Stimulated activated effector memory CD8-positive, alpha-beta T cell treated with anti-CD3 and anti-CD28 coated beads, Interleukin-12 subunit alpha, Interleukin-12 subunit beta, amount 100 ng/mL, for 72 hours (primary cell): ENCODE data around the gene SOX1.

Experiments used
- ATAC-seq: fragments of 150-1000 bp; cut with Tn5 transposase; 2 replicates; pipeline ENCODE4 v1.10.0; 2021
- DNase-seq, 2 donors: peaks; one replicate each; pipeline ENCODE4 v3.0.0; 2021 to 2022; ENCODE audit warnings: low spot score in 2 of 2
- H3K27ac Mint-ChIP-seq: one replicate; pipeline ENCODE4 v1.8.0; 2022; ENCODE audit warnings: mild to moderate bottlenecking, mixed read lengths
- H3K36me3 Mint-ChIP-seq: one replicate; pipeline ENCODE4 v1.8.0; 2022; ENCODE audit warnings: mild to moderate bottlenecking, mixed read lengths
- H3K4me1 Mint-ChIP-seq: one replicate; pipeline ENCODE4 v1.8.0; 2022; ENCODE audit warnings: mixed read lengths
- H3K4me3 Mint-ChIP-seq: one replicate; pipeline ENCODE4 v1.8.0; 2022; ENCODE audit warnings: mild to moderate bottlenecking, mixed read lengths
- H3K9me3 Mint-ChIP-seq: one replicate; pipeline ENCODE4 v1.8.0; 2022; ENCODE audit warnings: mixed read lengths

SOX1 gene

DNA sequence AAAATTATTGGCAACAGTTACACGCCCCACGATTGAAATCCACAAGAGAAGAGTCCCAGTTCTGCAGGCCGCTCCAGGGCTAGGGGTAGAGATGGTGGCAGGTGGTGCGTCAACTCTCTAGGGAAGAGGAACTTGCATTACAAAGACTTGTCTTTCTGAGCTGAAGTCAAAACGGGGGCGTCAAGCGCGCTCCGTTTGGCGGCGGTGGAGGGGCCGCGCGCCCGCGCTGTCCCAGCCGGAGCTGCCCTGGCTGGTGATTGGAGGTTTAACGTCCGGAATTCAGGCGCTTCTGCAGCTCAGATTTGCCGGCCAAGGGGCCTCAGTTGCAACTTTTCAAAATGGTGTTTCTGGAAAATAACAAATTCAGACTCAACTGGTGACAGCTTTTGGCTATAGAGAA, 38.9 kb downstream of the SOX1 start:
- Mint-ChIP-seq H3K36me3 (no peaks in the 10 kb centered on the region), H3K4me1 (no peaks in the 10 kb centered on the region), H3K9me3 (no peaks in the 10 kb centered on the region), H3K4me3 (no peak overlapping the region), H3K27ac (no peak overlapping the region)
- ATAC-seq (no peak), DNase-seq (no peak)

DNA sequence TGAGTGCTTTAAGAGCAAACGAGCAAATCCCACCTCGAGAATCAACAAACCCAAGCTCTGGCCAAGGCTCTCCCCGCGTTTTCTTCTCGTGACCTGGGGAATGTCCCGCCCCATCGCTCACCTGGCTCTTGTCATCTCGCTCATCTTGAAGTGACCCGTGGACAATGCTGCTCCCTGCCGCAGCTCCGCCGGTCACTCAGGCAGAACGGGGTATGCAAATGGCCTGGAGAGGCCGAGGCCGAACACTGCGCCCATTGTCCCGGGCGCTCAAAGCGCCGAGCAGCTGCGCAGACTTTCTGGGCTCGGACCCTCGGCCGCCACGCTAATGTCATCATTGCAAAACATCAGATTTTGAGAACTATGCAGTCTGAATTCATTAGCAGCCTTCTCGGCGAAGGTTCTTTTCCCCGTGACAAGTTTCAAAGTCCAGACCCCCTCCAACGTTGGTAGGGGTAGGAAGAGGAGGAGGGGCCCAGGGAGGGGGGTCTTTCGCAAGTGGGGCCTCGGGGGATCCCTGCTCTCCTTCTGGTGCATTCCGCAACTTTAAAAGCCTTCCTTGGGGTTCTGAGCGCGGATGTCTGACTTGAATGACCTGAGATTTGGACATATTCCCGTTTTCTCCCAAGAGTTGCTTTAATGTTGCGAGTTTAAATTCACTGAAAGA, 39.7 kb downstream of the SOX1 start:
- ATAC-seq: no peak
- DNase-seq: no peak
- Mint-ChIP-seq H3K9me3 (no peaks in the 10 kb centered on the region), H3K27ac (no peak overlapping the region), H3K36me3 (no peaks in the 10 kb centered on the region), H3K4me1 (no peaks in the 10 kb centered on the region), H3K4me3 (no peak overlapping the region)

DNA sequence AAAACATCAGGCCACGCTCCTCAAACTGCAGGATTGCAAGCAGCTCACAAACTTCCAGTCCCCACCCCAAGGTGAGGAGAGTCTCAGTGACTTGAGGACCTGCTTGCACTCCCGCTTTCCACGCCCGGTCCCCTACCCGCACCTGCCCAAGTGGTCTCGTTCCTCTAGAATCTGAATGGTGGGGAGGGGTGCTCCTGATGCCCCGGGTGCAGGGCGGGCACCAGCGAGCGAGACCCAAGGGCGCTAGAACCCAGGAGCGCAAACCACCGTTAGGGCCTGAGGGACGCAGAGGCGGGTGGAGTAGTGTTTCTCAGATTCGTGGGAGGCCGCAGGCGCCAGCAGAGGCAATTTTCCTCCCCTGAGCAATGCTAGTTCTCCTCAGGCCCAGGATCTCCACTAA, 40.3 kb downstream of the SOX1 start:
- Mint-ChIP-seq H3K4me3 (no peak overlapping the region), H3K9me3 (no peaks in the 10 kb centered on the region), H3K27ac (no peak overlapping the region), H3K36me3 (no peaks in the 10 kb centered on the region), H3K4me1 (no peaks in the 10 kb centered on the region)
- no peak for DNase-seq
- no peak for ATAC-seq

DNA sequence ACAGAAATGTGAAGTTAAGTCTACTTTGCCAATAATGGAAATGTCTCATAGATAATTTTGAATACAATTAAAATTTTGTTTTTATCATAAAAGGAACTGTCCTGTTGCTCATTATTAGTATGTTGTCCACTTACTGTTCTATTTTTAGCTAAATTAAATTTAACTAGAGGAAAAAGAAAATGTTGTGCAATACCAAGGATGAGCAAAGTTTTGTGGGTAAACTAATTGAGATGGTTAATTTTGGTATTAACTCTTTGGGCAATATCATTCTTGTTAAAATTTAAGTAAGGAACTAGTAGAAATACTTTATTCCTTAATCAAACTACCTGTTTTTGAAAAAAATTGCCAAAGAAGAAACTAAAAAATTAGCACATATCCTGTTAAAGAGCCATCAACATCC, 43.5 kb downstream of the SOX1 start:
- Mint-ChIP-seq H3K27ac (no peak overlapping the region), H3K36me3 (no peaks in the 10 kb centered on the region), H3K4me1 (no peaks in the 10 kb centered on the region), H3K9me3 (no peaks in the 10 kb centered on the region), H3K4me3 (no peak overlapping the region)
- DNase-seq: no peak
- ATAC-seq: no peak

DNA sequence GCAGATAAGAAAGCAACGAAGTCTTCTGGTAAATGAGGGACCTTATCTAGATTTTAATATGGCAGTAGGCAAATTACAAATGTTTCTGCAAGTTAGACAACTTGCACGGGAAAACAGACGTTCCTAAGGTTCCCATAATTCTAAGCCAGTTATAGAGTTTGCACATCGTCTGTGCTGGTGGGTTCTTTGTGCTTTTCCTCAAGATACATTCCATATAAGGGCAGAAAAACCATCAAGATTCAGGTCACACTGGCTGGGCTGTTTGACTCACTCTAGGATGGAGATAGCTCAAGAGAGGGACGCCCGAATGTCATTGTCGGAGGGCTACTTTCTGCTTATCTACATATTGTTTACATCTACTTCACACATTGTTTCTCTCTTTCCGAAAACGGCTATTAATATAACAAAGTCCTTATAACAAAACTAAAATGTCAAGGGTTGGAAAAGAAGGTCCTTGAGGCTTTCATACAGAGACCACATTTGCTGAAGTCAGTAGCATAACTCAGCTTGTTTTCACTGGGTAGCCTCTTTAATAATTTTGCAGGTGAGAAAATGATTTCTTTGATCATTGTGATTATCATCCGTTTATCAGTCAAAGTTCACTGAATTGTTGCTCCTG, 44.4 kb downstream of the SOX1 start:
- DNase-seq (no peak), ATAC-seq (no peak)
- H3K36me3 Mint-ChIP-seq: no peaks in the 10 kb centered on the region
- no peak overlapping the region for H3K27ac Mint-ChIP-seq
- no peaks in the 10 kb centered on the region for H3K9me3 Mint-ChIP-seq
- H3K4me1 Mint-ChIP-seq: no peaks in the 10 kb centered on the region
- H3K4me3 Mint-ChIP-seq: no peak overlapping the region

DNA sequence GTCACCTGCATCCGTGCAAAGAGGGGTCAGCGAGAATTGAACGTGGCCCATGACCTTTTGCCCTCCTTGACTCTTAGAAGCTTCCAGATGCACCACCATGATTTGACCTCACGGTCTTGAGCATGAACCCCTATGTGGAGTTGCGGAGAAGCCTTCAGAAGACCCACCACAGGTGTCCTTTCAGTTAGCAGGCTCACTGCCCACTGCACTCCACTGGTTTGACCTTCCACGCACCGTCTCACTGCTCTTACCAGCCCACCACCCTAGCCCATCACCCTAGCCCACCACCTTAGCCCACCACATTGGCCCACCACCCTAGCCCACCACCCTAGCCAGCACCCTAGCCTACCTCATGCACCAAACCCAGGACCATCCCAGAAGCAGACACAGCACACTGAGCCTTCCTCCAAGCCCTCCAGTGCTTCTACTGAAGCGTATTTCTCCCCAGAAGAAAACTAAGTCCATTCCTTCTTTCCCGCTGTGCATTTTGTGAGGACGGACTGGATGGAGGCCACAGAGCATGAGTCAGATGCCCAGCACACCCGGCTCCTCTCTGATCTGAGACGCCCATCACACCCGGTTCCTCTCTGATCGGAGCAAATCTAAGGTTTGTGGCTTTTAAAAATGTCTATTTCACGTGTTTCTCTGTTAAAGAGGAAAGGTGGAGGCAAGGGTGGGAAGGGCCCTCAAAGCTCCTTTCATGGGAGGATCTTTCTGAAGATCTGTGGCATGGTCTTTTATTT, 45.8 kb downstream of the SOX1 start:
- ATAC-seq (no peak), DNase-seq (no peak)
- no peaks in the 10 kb centered on the region for H3K9me3 Mint-ChIP-seq
- no peaks in the 10 kb centered on the region for H3K36me3 Mint-ChIP-seq
- H3K4me3 Mint-ChIP-seq: no peak overlapping the region
- H3K4me1 Mint-ChIP-seq: no peaks in the 10 kb centered on the region
- H3K27ac Mint-ChIP-seq: no peak overlapping the region

DNA sequence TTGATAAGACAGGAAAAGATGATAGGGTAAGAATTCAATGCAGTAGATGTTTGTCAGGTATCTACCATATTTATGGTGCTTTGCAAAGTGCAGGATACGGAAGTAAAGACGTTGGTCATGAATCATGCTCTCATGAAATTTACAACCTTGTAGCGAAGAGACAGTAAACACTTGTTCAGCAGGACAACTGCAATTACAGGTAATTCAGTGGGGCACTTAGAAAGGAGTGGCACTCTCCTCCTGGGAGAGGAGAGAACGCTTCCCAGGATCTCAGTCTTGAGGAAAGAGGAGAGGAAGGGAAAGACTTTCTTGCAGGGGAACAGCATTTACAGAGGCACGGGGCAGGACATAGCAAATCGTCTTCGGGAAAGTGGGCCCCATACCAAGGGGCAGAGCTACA, 46.4 kb downstream of the SOX1 start:
- no peak overlapping the region for H3K27ac Mint-ChIP-seq
- no peak for DNase-seq
- no peaks in the 10 kb centered on the region for H3K4me1 Mint-ChIP-seq
- no peak overlapping the region for H3K4me3 Mint-ChIP-seq
- no peaks in the 10 kb centered on the region for H3K9me3 Mint-ChIP-seq
- ATAC-seq: no peak
- no peaks in the 10 kb centered on the region for H3K36me3 Mint-ChIP-seq

DNA sequence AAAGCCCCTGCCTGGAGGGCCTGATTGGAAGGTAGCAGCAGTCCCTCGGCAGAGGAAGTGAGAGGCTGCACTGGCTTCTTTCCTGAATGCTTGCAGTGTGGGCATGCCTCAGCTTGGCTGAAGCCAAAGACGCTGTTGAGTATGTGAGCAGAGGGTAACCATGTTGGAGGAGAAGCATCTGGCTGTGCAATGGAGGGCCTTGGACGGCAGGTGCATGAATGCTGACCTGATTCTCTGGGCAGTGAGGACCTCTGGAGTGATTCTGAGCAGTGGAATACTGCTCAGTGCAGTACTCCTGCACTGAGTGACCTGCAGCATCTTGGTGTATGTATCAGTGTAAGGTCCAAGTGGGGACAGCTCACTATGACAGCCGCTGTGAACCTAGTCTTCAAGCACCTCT, 46.9 kb downstream of the SOX1 start:
- Mint-ChIP-seq H3K27ac (no peak overlapping the region), H3K4me1 (no peaks in the 10 kb centered on the region), H3K36me3 (no peaks in the 10 kb centered on the region), H3K9me3 (no peaks in the 10 kb centered on the region), H3K4me3 (no peak overlapping the region)
- DNase-seq (no peak), ATAC-seq (peak; percentile 24)

DNA sequence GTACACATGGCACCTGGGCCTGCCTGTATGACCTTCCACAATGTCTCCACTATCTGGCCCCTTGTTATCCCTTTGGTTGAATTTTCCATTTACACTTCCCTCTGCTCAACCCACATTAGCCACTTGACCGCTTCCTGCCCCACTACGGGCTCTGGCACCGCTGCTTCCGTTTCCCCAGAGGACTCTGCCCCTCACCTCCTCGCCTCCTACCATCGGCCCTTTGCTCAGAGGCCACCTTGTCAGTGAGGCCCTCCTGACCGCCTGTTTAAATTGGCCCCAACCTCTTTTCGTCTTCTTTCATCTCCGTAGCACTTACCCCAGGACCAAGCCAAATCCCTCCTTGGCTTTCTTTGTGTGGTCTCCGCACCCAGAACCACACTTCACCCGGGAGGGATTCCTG, 47.4 kb downstream of the SOX1 start:
- Mint-ChIP-seq H3K27ac (no peak overlapping the region), H3K36me3 (no peaks in the 10 kb centered on the region), H3K4me1 (no peaks in the 10 kb centered on the region), H3K9me3 (no peaks in the 10 kb centered on the region), H3K4me3 (no peak overlapping the region)
- no peak for ATAC-seq
- no peak for DNase-seq

DNA sequence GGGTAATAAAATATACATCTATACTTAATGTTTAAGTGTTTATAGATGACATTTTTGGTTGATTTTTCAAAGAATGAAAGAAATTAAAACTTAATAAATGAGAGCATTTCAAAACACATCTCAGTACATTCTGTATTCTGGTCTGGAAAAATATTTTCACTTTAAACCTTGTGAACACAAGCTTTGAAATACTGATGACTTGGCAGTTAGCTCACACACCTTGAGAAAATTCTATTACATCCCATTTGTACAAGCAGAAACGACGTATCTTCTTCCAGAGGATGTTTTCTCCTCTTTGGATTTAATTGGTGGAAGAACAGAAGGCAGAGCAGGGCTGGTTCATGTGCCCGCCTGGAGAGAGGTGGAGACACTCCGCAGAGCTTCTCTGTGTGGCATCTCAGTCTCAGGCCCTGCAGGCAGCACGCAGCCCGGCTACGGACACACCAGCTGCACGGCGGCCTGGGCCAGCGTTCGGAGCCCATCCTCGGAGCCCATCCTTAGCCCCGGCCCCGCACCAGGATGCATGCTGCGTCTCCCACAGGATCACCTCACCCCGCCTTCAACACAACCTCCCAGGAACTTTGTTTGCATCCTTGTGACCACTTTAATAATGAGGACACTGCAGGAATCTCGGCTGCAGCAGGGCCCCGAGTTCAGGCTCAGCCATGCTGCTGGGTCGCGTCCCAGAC, 48.6 kb downstream of the SOX1 start:
- no peak for DNase-seq
- no peak for ATAC-seq
- Mint-ChIP-seq H3K4me1 (no peaks in the 10 kb centered on the region), H3K36me3 (no peaks in the 10 kb centered on the region), H3K9me3 (no peaks in the 10 kb centered on the region), H3K27ac (no peak overlapping the region), H3K4me3 (no peak overlapping the region)

DNA sequence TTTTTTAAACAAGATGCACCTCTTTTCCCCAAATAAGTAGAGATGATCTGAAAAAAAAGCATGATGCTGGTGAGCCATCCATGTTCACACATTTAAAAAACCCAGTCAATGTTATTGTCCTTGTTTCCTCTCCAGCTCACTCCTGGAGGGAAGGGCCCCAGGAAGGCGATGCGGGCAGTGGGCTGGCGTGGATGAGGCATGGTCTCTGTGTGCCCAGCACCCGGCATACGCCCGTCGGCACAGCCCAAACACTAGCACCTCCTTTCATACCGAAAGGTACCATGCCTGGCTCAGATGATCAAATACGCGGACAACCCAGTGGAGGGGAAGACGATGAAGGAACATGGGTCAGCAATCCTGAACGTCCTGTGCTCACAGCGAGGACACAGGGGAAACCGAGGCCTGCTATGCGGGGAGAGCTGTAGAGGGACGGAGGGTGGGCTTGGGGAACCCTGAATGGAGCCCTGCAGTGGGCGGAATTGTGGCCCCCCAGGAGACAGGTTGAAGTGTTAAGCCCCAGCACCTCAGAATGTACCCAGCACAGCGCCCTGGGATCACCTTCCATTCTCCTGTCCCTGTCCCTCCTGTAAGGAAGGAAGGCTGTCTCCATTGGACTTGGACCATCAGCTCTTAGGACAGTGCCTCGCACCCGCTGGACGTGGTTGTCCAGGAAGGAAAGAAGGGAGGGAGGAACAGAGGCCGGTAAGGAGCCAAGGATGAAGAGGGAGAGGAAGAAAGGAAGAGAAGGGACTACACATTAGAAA, 49.4 kb downstream of the SOX1 start:
- no peak for DNase-seq

DNA sequence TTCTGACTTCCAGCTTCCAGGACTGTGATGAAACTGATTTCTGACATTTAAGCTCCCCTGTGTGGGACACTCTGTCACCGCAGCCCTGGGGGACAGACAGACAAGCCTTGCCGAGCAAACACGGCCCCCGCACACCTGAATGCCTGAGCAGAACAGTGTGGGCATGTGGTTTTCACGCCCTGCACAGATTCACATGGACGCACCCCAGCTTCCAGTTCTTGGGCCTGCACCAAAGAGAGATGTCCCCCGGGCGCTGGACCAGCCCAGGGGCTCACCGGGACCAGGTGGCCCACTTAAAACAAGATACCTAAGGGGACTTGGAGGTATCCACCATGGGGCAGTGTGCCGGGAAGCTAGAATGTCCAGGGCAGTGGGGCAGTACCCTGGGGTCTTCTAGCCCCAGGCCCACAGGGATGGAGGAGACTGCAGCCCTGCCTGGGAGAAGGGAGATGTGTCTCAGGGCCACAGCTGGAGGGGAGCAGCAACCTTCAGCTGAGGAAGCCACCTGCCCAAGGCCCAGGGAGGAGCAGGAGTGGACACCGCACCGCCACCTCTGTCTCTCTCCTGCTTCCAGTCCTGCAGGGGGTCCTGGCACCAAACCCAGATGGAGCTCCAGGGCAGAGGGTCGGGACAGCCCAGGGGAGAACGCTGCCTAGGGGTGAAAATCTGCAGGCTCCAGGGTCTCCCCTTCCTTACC, 50.5 kb downstream of the SOX1 start:
- Mint-ChIP-seq H3K27ac (no peak overlapping the region), H3K9me3 (no peaks in the 10 kb centered on the region), H3K4me3 (no peak overlapping the region), H3K4me1 (no peaks in the 10 kb centered on the region), H3K36me3 (no peaks in the 10 kb centered on the region)
- ATAC-seq: no peak
- no peak for DNase-seq

More for the DNA sequence above, 49.4 kb downstream of the SOX1 start:
- no peak for ATAC-seq
- no peaks in the 10 kb centered on the region for H3K9me3 Mint-ChIP-seq
- no peaks in the 10 kb centered on the region for H3K4me1 Mint-ChIP-seq
- H3K27ac Mint-ChIP-seq: no peak overlapping the region
- no peaks in the 10 kb centered on the region for H3K36me3 Mint-ChIP-seq
- H3K4me3 Mint-ChIP-seq: no peak overlapping the region

DNA sequence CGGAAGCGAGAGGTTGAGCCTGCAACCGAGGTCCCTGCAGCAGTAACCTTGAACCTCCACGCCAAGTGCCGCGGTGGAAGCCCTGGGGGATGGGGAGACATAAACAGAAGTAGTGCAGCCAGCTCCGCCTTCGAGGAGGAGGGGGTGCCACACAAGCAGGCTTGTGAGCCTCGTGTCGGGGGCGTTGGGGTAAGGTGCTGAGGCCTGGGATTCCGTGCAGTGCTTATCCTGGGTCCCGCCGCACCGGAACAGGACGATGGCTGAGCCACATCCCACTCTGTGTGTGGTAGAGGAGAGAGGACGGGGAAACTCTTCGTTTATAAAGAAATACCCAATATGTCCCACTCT, 51.0 kb downstream of the SOX1 start:
- Mint-ChIP-seq H3K36me3 (no peaks in the 10 kb centered on the region), H3K4me1 (no peaks in the 10 kb centered on the region), H3K4me3 (no peak overlapping the region), H3K9me3 (no peaks in the 10 kb centered on the region), H3K27ac (no peak overlapping the region)
- DNase-seq (no peak), ATAC-seq (no peak)

DNA sequence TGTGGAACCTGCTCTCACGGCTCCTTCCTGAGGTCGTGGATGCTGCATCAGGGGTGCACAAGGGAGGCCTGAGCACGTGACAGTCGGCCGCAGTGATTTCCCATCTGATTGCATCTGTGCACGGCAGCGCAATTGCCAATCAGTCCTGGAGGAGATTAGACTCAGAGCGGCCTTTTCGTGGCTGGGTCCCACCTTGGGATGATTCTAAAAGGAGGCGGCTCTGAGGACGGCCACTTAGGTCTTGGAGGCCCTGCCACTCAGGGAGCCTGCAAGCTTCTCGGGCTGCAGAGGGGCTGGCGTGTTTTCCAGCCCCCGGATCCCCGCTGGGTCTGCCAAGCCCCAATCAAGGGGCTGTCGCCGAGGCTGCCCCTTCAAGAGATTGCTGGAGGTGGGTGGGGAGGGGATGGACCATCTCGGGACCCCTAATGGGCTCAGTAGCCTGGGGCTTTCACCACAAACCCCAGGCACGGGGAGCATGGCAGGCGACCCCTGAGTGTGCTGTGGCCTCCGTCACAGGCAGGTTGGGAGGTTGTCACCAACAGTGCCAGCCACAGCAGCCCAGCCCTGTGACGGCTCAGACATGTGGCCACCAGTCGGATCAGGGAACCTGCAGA, 51.6 kb downstream of the SOX1 start:
- H3K9me3 Mint-ChIP-seq: no peaks in the 10 kb centered on the region
- DNase-seq (no peak), ATAC-seq (no peak)
- no peaks in the 10 kb centered on the region for H3K4me1 Mint-ChIP-seq
- no peak overlapping the region for H3K27ac Mint-ChIP-seq
- H3K36me3 Mint-ChIP-seq: no peaks in the 10 kb centered on the region
- H3K4me3 Mint-ChIP-seq: no peak overlapping the region
